H1 (cell line): ENCODE data around the gene MEST. TPM values are rescaled to one million over a fixed set of nuclear protein-coding genes. Genes with fewer than 3 reads are reported as not detected.

Experiments
- CTCF ChIA-PET: fragments of 300-600 bp; sonication (Branson Sonifier 250); formaldehyde crosslinking; loops from one replicate; lab custom pipeline; 2021; ENCODE audit not compliant: partially characterized antibody; lab: Charles Lee
- POLR2A ChIA-PET: fragments of 300-600 bp; sonication (Branson Sonifier 250); formaldehyde crosslinking; loops from one replicate; lab custom pipeline; 2021; ENCODE audit warnings: inconsistent platforms; ENCODE audit not compliant: partially characterized antibody; lab: Charles Lee
- DNase-seq, 2 experiments: peaks; one replicate each; pipeline versions ENCODE4 v3.0.0 to v3.0.0-alpha.2; 2010 to 2022; ENCODE audit warnings: low spot score in 2 of 2, low read depth in 1 of 2, mixed read lengths in 1 of 2
- FAIRE-seq: peaks from 2 replicates; lab custom pipeline; 2011; peaks lifted over from hg19 to GRCh38; lab: Jason Lieb, UNC
- H2AFZ ChIP-seq: 2 replicates; pipeline ENCODE4 v1.8.1; 2012; ENCODE audit warnings: low read length, inconsistent platforms
- H2AK5ac ChIP-seq: 2 replicates; pipeline ENCODE4 v1.6.1; 2013; ENCODE audit warnings: low read depth, low read length
- H2BK120ac ChIP-seq: replicated peaks from 2 replicates; pipeline ENCODE3; 2013; ENCODE audit warnings: low read depth, low read length, inconsistent platforms
- H2BK12ac ChIP-seq: 2 replicates; pipeline ENCODE4 v1.6.1; 2013; ENCODE audit warnings: low read depth, low read length
- H2BK15ac ChIP-seq: 2 replicates; pipeline ENCODE4 v1.6.1; 2013; ENCODE audit warnings: low read length
- H2BK20ac ChIP-seq: 2 replicates; pipeline ENCODE4 v1.6.1; 2013; ENCODE audit warnings: low read length
- H2BK5ac ChIP-seq: 2 replicates; pipeline ENCODE4 v1.6.1; 2013; ENCODE audit warnings: low read depth, low read length
- H3K14ac ChIP-seq: 2 replicates; pipeline ENCODE4 v1.6.1; 2013; ENCODE audit warnings: inconsistent platforms; ENCODE audit not compliant: insufficient read length
- H3K18ac ChIP-seq: 2 replicates; pipeline ENCODE4 v1.6.1; 2013; ENCODE audit warnings: low read length; ENCODE audit errors: extremely low read depth
- H3K23ac ChIP-seq: 2 replicates; pipeline ENCODE4 v1.6.1; 2013; ENCODE audit warnings: inconsistent platforms; ENCODE audit not compliant: insufficient read length
- H3K23me2 ChIP-seq: 2 replicates; pipeline ENCODE4 v1.6.1; 2013; ENCODE audit warnings: low read depth, low read length
- H3K27ac ChIP-seq: 2 replicates; pipeline ENCODE4 v1.6.1; 2011; ENCODE audit warnings: low read depth, low read length, inconsistent platforms
- H3K27me3 ChIP-seq, 4 experiments: replicated peaks in 1 of 4; 1 replicate in 1 of 4; 2 replicates in 3 of 4; pipeline versions ENCODE4 v1.6.1 to v1.8.1; 2011 to 2013; ENCODE audit warnings: low read length in 3 of 4, mild to moderate bottlenecking in 3 of 4, inconsistent platforms in 2 of 4, mixed read lengths in 2 of 4, moderate library complexity in 1 of 4; ENCODE audit not compliant: control insufficient read depth in 3 of 4, insufficient read depth in 3 of 4; ENCODE audit errors: extremely low read depth in 1 of 4
- H3K36me3 ChIP-seq, 4 experiments: 2 replicates each; pipeline versions ENCODE4 v1.6.1 to v1.8.1; 2011 to 2013; ENCODE audit warnings: mild to moderate bottlenecking in 4 of 4, low read length in 3 of 4, moderate library complexity in 2 of 4, control low read depth in 1 of 4, inconsistent platforms in 1 of 4; ENCODE audit not compliant: insufficient read depth in 4 of 4, control insufficient read depth in 2 of 4
- H3K4ac ChIP-seq: replicated peaks from 2 replicates; pipeline ENCODE3; 2013; ENCODE audit warnings: low read length, low read depth, mixed read lengths, inconsistent platforms; ENCODE audit not compliant: insufficient read length
- H3K4me1 ChIP-seq, 4 experiments: replicated peaks in 1 of 4; 1 replicate in 1 of 4; 2 replicates in 3 of 4; pipeline versions ENCODE4 v1.6.1 to v1.8.1; 2011 to 2013; ENCODE audit warnings: low read length in 3 of 4, inconsistent platforms in 2 of 4, mixed read lengths in 1 of 4; ENCODE audit not compliant: insufficient read depth in 4 of 4, control insufficient read depth in 3 of 4
- H3K4me2 ChIP-seq, 2 experiments: 2 replicates each; pipeline versions ENCODE4 v1.6.1 to v1.8.1; 2011 to 2013; ENCODE audit warnings: low read depth in 2 of 2, low read length in 2 of 2, control low read depth in 1 of 2, inconsistent platforms in 1 of 2, mild to moderate bottlenecking in 1 of 2; ENCODE audit not compliant: insufficient read depth in 1 of 2
- H3K4me3 ChIP-seq, 4 experiments: fragments of 200-600, 300-600 bp in 1 of 4; sonication (generic), shearing (Covaris generic), sonication (Bioruptor Twin) in 1 of 4; 2 replicates each; pipeline versions ENCODE4 v1.5.1 to v1.8.1; 2011 to 2016; ENCODE audit warnings: low read length in 4 of 4, low read depth in 3 of 4, control low read depth in 2 of 4, inconsistent platforms in 2 of 4, mild to moderate bottlenecking in 2 of 4, mixed read lengths in 1 of 4, moderate library complexity in 1 of 4; ENCODE audit not compliant: insufficient read depth in 2 of 4; ENCODE audit errors: extremely low read depth in 1 of 4
- H3K56ac ChIP-seq: replicated peaks from 2 replicates; pipeline ENCODE3; 2013; ENCODE audit warnings: low read depth, mild to moderate bottlenecking, mixed read lengths, low read length, inconsistent platforms; ENCODE audit not compliant: insufficient read length
- H3K79me1 ChIP-seq: 2 replicates; pipeline ENCODE4 v1.6.1; 2013; ENCODE audit warnings: low read depth, low read length, control low read depth
- H3K79me2 ChIP-seq, 2 experiments: 2 replicates each; pipeline versions ENCODE4 v1.6.1 to v1.8.1; 2012 to 2013; ENCODE audit warnings: low read length in 2 of 2, mild to moderate bottlenecking in 2 of 2, inconsistent platforms in 1 of 2; ENCODE audit not compliant: insufficient read depth in 2 of 2, control insufficient read depth in 1 of 2
- H3K9ac ChIP-seq, 4 experiments: replicated peaks in 1 of 4; 1 replicate in 1 of 4; 2 replicates in 3 of 4; pipeline versions ENCODE4 v1.6.1 to v1.8.1; 2011 to 2013; ENCODE audit warnings: low read depth in 3 of 4, low read length in 3 of 4, control low read depth in 2 of 4, mild to moderate bottlenecking in 2 of 4, moderate library complexity in 2 of 4, inconsistent platforms in 1 of 4; ENCODE audit errors: extremely low read depth in 1 of 4
- H3K9me3 ChIP-seq, 2 experiments: 2 replicates each; pipeline versions ENCODE4 v1.6.1 to v1.8.1; 2012 to 2013; ENCODE audit warnings: mild to moderate bottlenecking in 2 of 2, moderate library complexity in 2 of 2, control low read depth in 1 of 2, inconsistent platforms in 1 of 2, low read depth in 1 of 2, low read length in 1 of 2, mixed read lengths in 1 of 2; ENCODE audit not compliant: insufficient read depth in 2 of 2
- H4K20me1 ChIP-seq, 2 experiments: replicated peaks in 1 of 2; 2 replicates each; pipeline versions ENCODE3 to v1.8.1; 2011 to 2013; ENCODE audit warnings: inconsistent platforms in 2 of 2, low read length in 2 of 2, mild to moderate bottlenecking in 1 of 2; ENCODE audit not compliant: insufficient read depth in 2 of 2, control insufficient read depth in 1 of 2
- H4K5ac ChIP-seq: 2 replicates; pipeline ENCODE4 v1.6.1; 2013; ENCODE audit warnings: low read length, low read depth, mixed read lengths, inconsistent platforms; ENCODE audit not compliant: insufficient read length
- H4K8ac ChIP-seq: 2 replicates; pipeline ENCODE4 v1.8.0; 2013; ENCODE audit warnings: mild to moderate bottlenecking, moderate library complexity, low read length, inconsistent platforms; ENCODE audit not compliant: insufficient read depth; ENCODE audit errors: extremely low read depth
- H4K91ac ChIP-seq: replicated peaks from 2 replicates; pipeline ENCODE3; 2013; ENCODE audit warnings: low read length, mixed read lengths, inconsistent platforms; ENCODE audit not compliant: insufficient read length
- ASH2L ChIP-seq: fragments of 200-600, 300-600 bp; sonication (generic); IDR thresholded peaks from one replicate; pipeline ENCODE4 v1.7.1; 2017; ENCODE audit warnings: low read length
- CBX5 ChIP-seq: fragments of 300-800, 300-1000 bp; sonication (generic); IDR thresholded peaks from 2 replicates; pipeline ENCODE4 v1.7.1; 2016; ENCODE audit warnings: antibody characterized with exemption, low read length, low read depth
- CHD1 ChIP-seq: IDR thresholded peaks from 2 replicates; pipeline ENCODE4 v1.6.1; 2012; ENCODE audit warnings: low read depth, low read length, improper control_type of control experiment
- EGR1 ChIP-seq: IDR thresholded peaks from 2 replicates; pipeline ENCODE4 v1.6.1; 2011; ENCODE audit warnings: low read depth, low read length, borderline replicate concordance
- FOSL1 ChIP-seq: IDR thresholded peaks from 2 replicates; pipeline ENCODE4 v1.6.1; 2011; ENCODE audit warnings: mild to moderate bottlenecking, low read depth, low read length, moderate library complexity; ENCODE audit not compliant: insufficient read depth
- GTF2F1 ChIP-seq: IDR thresholded peaks from 2 replicates; pipeline ENCODE4 v1.6.1; 2012; ENCODE audit warnings: low read depth, low read length, improper control_type of control experiment, borderline replicate concordance
- KDM5A ChIP-seq: fragments of 200-600 bp; IDR thresholded peaks from 2 replicates; pipeline ENCODE4 v1.7.1; 2012; ENCODE audit warnings: mild to moderate bottlenecking, low read length, inconsistent platforms, mixed read lengths
- POLR2AphosphoS5 ChIP-seq: IDR thresholded peaks from 2 replicates; pipeline ENCODE4 v1.6.1; 2011; ENCODE audit warnings: low read depth, low read length
- RAD21 ChIP-seq, 2 experiments: IDR thresholded peaks in 1 of 2; conservative IDR thresholded peaks in 1 of 2; 2 replicates each; pipeline ENCODE4 v1.6.1; 2011; ENCODE audit warnings: low read depth in 2 of 2, low read length in 2 of 2, improper control_type of control experiment in 1 of 2, inconsistent platforms in 1 of 2, mild to moderate bottlenecking in 1 of 2, moderate library complexity in 1 of 2
- RNF2 ChIP-seq: fragments of 200-900, 300-1000 bp; sonication (generic); IDR thresholded peaks from 2 replicates; pipeline ENCODE4 v1.7.1; 2016; ENCODE audit warnings: borderline replicate concordance, low read depth, mild to moderate bottlenecking, antibody characterized with exemption, low read length; ENCODE audit not compliant: poor library complexity, severe bottlenecking; ENCODE audit errors: missing control alignments
- SAP30 ChIP-seq: fragments of 300-600 bp; sonication (generic); IDR thresholded peaks from 2 replicates; pipeline ENCODE4 v1.7.1; 2012; ENCODE audit warnings: low read length, moderate library complexity, mild to moderate bottlenecking, inconsistent platforms; ENCODE audit not compliant: insufficient read depth, insufficient replicate concordance
- SIN3A ChIP-seq, 2 experiments: IDR thresholded peaks in 1 of 2; conservative IDR thresholded peaks in 1 of 2; 2 replicates each; pipeline ENCODE4 v1.6.1; 2011 to 2012; ENCODE audit warnings: low read length in 2 of 2, improper control_type of control experiment in 1 of 2, low read depth in 1 of 2, mild to moderate bottlenecking in 1 of 2
- WGBS, 2 experiments: shearing (Covaris generic) in 1 of 2; methylation state at CpG; one replicate each; pipeline versions ENCODE4 v1.1.6 to v1.1.7; 2013 to 2015; ENCODE audit warnings: low lambda C conversion rate in 2 of 2, mixed read lengths in 2 of 2, inconsistent platforms in 1 of 2, low coverage in 1 of 2, missing lambda C conversion rate in 1 of 2; ENCODE audit not compliant: insufficient replicate concordance in 2 of 2, insufficient coverage in 1 of 2, insufficient read length in 1 of 2; ENCODE audit errors: extremely low coverage in 1 of 2, missing lambda C conversion rate in 1 of 2; 5-methylcytosine and 5-hydroxymethylcytosine counted together
- polyA plus RNA-seq, 7 experiments: library from polyadenylated mRNA; depleted of rRNA in 3 of 7; stranded (reverse) in 5 of 7; unstranded in 2 of 7; fragments of >200 nt in 5 of 7; fragments of 200-250 nt in 2 of 7; gene quantifications; 1 replicate in 5 of 7; 2 replicates in 1 of 7; 4 replicates in 1 of 7; pipeline versions ENCODE4 v1.2.1 to v1.2.3, GENCODE V29; 2011 to 2013; ENCODE audit warnings: missing spikeins in 2 of 7, mixed read lengths in 2 of 7
- total RNA-seq: library from RNA; stranded (reverse); fragmentation: NEBNext Ultra II Directional; extraction: Animal tissue kit (Norgen Biotek cat#: 25700); gene quantifications from 2 replicates; pipeline ENCODE4 v1.2.1, GENCODE V29; 2021

The MEST gene
- total and polyA plus RNA-seq, 2 of the 8 experiments (the other 6 are each of a cell fraction or from before 2014, with no cell fraction given): 176 to 269 TPM

DNA sequence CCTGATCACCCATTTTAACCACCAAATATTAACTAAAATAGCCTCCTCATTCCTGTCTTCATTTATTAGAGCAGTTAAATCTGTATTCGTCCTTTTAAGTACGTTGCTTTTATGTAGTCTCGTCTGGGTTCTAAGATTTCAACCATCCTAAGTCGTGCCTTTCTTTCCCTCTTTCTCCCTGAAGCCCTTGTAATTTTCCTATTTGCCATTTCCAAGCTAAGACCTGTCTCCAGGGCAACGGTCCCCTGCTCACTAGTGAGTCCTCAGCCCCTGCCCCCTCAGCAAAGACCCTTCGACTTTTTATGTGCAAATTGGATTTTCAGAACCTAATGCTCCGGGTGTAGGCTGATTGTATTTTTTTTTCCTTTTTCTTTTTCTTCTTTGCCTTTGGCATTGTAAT is 16.1 kb upstream of the MEST start:
- Histone ChIP-seq H3K79me2 (no peaks in the 10 kb centered on the region), H2BK20ac (no peak overlapping the region), H4K91ac (no peak overlapping the region), H3K23ac (no peak overlapping the region), H3K9ac (no peak overlapping the region), H3K4me3 (no peak overlapping the region), H3K36me3 (no peaks in the 10 kb centered on the region), H2BK12ac (no peak overlapping the region), H3K79me1 (no peaks in the 10 kb centered on the region), H2BK15ac (no peak overlapping the region), H4K20me1 (no peaks in the 10 kb centered on the region), H3K14ac (no peak overlapping the region), H2AFZ (peak overlapping the region; percentile 70; the same call in 1 of the 2 replicates), H3K56ac (no peak overlapping the region), H3K9me3 (no peaks in the 10 kb centered on the region), H4K8ac (no peak overlapping the region), H3K27me3 (no peaks in the 10 kb centered on the region), H2AK5ac (no peak overlapping the region), H3K27ac (no peak overlapping the region), H3K23me2 (no peaks in the 10 kb centered on the region; the same call in 1 of the 2 replicates), H2BK120ac (no peak overlapping the region), H2BK5ac (no peak overlapping the region), H3K18ac (no peak overlapping the region), H4K5ac (no peak overlapping the region), H3K4ac (no peak overlapping the region), H3K4me2 (no peak overlapping the region), H3K4me1 (peaks cover 0 to 3% (median 0%) of the 10 kb centered on the region in 4 experiments; a peak in 2 of 7 replicates)
- FAIRE-seq (no peak), DNase-seq (no peak)
- 71% methylated on average over 7 of the region's 7 CpGs; no CpG with 5 or more reads in 1 of the 2 experiments for WGBS, 2 experiments
- ChIA-PET CTCF (interaction anchor here (1.3 to 3.7 kb wide), 4 partner anchors 12 to 233 kb away, joined by 3 to 19 read pairs (median 4); no protein-coding TSS in a partner anchor), POLR2A (interaction anchor here (0.7 to 1.6 kb wide), 2 partner anchors 11 to 34 kb away, joined by 3 to 5 read pairs; no protein-coding TSS in a partner anchor)
- no peak for TF ChIP-seq KDM5A
- no peak for TF ChIP-seq SAP30
- no peak for TF ChIP-seq POLR2AphosphoS5
- TF ChIP-seq RAD21 (IDR thresholded peaks at IDR 0.05 in 1 of 2, conservative IDR thresholded peaks at IDR 0.05 in 1 of 2; ENCODE audit: low read depth in 2 of 2, low read length in 2 of 2): no peak
- no peak for TF ChIP-seq ASH2L
- TF ChIP-seq FOSL1: no peak
- TF ChIP-seq GTF2F1: no peak
- TF ChIP-seq SIN3A (conservative IDR thresholded peaks at IDR 0.05 in 1 of 2, IDR thresholded peaks at IDR 0.05 in 1 of 2; ENCODE audit: low read depth in 1 of 2, low read length in 2 of 2): no peak
- TF ChIP-seq CHD1: no peak
- TF ChIP-seq CBX5: no peak
- TF ChIP-seq EGR1: no peak
- TF ChIP-seq RNF2: no peak
